ENCODE results near the gene PRKCSH. TPM values are rescaled to one million over a fixed set of nuclear protein-coding genes. Genes with fewer than 3 reads are reported as not detected.

The PRKCSH gene
- total RNA-seq, 1 experiment from 2014 or later: 399 TPM

DNA sequence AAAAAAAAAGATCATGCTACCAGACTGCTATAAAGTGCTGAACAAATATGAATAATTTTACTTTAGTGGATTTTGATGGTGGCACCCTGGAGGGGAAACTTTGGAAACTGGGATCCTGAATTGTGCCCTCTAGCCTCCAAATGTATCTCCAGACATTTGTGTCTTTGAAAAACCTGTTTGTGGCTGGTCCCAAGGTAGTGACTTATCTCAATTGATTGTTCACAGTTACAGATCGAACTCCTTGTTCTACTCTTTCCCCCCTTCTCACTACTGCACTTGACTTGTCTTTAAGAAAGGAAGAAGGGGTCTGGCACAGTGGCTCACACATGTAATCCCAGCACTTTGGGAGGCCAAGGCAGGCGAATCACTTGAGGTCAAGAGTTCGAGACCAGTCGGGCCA is 26.8 kb upstream of the PRKCSH start:
- TF ChIP-seq POLR2AphosphoS5 (IDR thresholded peaks at IDR 0.05; ENCODE audit: low read depth, low read length) (no peak), TCF7L2 (IDR thresholded peaks at IDR 0.05; ENCODE audit: low read depth, low read length) (no peak)
- TF ChIP-seq, protein P1, sequence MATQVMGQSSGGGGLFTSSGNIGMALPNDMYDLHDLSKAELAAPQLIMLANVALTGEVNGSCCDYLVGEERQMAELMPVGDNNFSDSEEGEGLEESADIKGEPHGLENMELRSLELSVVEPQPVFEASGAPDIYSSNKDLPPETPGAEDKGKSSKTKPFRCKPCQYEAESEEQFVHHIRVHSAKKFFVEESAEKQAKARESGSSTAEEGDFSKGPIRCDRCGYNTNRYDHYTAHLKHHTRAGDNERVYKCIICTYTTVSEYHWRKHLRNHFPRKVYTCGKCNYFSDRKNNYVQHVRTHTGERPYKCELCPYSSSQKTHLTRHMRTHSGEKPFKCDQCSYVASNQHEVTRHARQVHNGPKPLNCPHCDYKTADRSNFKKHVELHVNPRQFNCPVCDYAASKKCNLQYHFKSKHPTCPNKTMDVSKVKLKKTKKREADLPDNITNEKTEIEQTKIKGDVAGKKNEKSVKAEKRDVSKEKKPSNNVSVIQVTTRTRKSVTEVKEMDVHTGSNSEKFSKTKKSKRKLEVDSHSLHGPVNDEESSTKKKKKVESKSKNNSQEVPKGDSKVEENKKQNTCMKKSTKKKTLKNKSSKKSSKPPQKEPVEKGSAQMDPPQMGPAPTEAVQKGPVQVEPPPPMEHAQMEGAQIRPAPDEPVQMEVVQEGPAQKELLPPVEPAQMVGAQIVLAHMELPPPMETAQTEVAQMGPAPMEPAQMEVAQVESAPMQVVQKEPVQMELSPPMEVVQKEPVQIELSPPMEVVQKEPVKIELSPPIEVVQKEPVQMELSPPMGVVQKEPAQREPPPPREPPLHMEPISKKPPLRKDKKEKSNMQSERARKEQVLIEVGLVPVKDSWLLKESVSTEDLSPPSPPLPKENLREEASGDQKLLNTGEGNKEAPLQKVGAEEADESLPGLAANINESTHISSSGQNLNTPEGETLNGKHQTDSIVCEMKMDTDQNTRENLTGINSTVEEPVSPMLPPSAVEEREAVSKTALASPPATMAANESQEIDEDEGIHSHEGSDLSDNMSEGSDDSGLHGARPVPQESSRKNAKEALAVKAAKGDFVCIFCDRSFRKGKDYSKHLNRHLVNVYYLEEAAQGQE (IDR thresholded peaks at IDR 0.05; ENCODE audit: insufficient read depth in 1 of 2, low read depth in 2 of 2, low read length in 1 of 2): no peak
- TF ChIP-seq, protein P2, sequence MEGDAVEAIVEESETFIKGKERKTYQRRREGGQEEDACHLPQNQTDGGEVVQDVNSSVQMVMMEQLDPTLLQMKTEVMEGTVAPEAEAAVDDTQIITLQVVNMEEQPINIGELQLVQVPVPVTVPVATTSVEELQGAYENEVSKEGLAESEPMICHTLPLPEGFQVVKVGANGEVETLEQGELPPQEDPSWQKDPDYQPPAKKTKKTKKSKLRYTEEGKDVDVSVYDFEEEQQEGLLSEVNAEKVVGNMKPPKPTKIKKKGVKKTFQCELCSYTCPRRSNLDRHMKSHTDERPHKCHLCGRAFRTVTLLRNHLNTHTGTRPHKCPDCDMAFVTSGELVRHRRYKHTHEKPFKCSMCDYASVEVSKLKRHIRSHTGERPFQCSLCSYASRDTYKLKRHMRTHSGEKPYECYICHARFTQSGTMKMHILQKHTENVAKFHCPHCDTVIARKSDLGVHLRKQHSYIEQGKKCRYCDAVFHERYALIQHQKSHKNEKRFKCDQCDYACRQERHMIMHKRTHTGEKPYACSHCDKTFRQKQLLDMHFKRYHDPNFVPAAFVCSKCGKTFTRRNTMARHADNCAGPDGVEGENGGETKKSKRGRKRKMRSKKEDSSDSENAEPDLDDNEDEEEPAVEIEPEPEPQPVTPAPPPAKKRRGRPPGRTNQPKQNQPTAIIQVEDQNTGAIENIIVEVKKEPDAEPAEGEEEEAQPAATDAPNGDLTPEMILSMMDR (IDR thresholded peaks at IDR 0.05): no peak
- Histone ChIP-seq H3K4me1 (ENCODE audit: control insufficient read depth, insufficient read depth, low read length) (no peaks in the 10 kb centered on the region), H3K4me3 (ENCODE audit: low read depth in 2 of 2, low read length in 2 of 2) (no peak overlapping the region), H3K27me3 (ENCODE audit: control insufficient read depth, insufficient read depth, low read length) (no peaks in the 10 kb centered on the region), H3K27ac (ENCODE audit: low read length) (no peak overlapping the region), H3K9me3 (ENCODE audit: control insufficient read depth, insufficient read depth, low read depth, low read length) (no peaks in the 10 kb centered on the region), H3K36me3 (ENCODE audit: control insufficient read depth, insufficient read depth, low read length) (no peaks in the 10 kb centered on the region)
- ChIA-PET CTCF (no interaction called here), POLR2A (no interaction called here)
- BruUV-seq (replicated peaks): no TSS peak
- ATAC-seq (no peak), DNase-seq (ENCODE audit: low read depth, low spot score) (no peak)
- in situ Hi-C loops (cut with HindIII; ENCODE audit: low pct_unique_long_range_greater_than_20kb, low sequenced_read_pairs) (no loop called here), intact Hi-C loops (cut with micrococcal nuclease; ENCODE audit: unreplicated experiment) (no loop called here)

DNA sequence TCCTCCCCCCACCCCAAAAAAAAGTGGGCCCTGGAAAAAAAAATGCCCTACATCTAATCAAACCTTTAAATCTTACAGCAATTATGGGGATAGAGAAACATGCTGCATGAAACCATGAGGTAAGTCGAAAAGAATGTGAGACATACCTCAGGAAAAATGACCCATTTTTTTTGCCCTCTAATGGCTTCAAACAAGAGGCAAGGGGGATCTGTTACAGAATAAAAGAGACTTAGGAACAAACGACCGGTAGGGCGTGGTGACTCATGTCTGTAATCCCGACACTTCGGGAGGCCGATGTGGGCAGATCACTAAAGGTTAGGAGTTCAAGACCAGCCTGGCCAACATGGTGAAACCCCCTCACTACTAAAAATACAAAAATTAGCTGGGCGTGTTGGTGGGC is 24.8 kb upstream of the PRKCSH start:
- intact Hi-C loops (cut with micrococcal nuclease; ENCODE audit: unreplicated experiment) (no loop called here), in situ Hi-C loops (cut with HindIII; ENCODE audit: low pct_unique_long_range_greater_than_20kb, low sequenced_read_pairs) (no loop called here)
- ChIA-PET CTCF (no interaction called here), POLR2A (no interaction called here)
- Histone ChIP-seq H3K36me3 (ENCODE audit: control insufficient read depth, insufficient read depth, low read length) (no peaks in the 10 kb centered on the region), H3K4me1 (ENCODE audit: control insufficient read depth, insufficient read depth, low read length) (no peaks in the 10 kb centered on the region), H3K27ac (ENCODE audit: low read length) (no peak overlapping the region), H3K4me3 (ENCODE audit: low read depth in 2 of 2, low read length in 2 of 2) (no peak overlapping the region), H3K9me3 (ENCODE audit: control insufficient read depth, insufficient read depth, low read depth, low read length) (no peaks in the 10 kb centered on the region), H3K27me3 (ENCODE audit: control insufficient read depth, insufficient read depth, low read length) (no peaks in the 10 kb centered on the region)
- TF ChIP-seq TCF7L2 (IDR thresholded peaks at IDR 0.05; ENCODE audit: low read depth, low read length) (no peak), SIN3A (IDR thresholded peaks at IDR 0.05; ENCODE audit: borderline replicate concordance, insufficient read depth, low read depth, low read length) (no peak), POLR2AphosphoS5 (IDR thresholded peaks at IDR 0.05; ENCODE audit: low read depth, low read length) (no peak)
- TF ChIP-seq, protein P1 (IDR thresholded peaks at IDR 0.05; ENCODE audit: insufficient read depth in 1 of 2, low read depth in 2 of 2, low read length in 1 of 2): no peak
- TF ChIP-seq, protein P2 (IDR thresholded peaks at IDR 0.05): no peak
- DNase-seq (ENCODE audit: low read depth, low spot score): no peak
- BruUV-seq (replicated peaks): no TSS peak
- ATAC-seq: no peak

All from Panc1 (cell line).